GM21447 (cell line): ENCODE measurements around the gene NNT.

ENCODE experiments used
- ATAC-seq: cut with Tn5 transposase; IDR thresholded peaks from one replicate; pipeline ENCODE4 v1.9.1; 2021; ENCODE audit not compliant: unreplicated experiment

Gene NNT

DNA sequence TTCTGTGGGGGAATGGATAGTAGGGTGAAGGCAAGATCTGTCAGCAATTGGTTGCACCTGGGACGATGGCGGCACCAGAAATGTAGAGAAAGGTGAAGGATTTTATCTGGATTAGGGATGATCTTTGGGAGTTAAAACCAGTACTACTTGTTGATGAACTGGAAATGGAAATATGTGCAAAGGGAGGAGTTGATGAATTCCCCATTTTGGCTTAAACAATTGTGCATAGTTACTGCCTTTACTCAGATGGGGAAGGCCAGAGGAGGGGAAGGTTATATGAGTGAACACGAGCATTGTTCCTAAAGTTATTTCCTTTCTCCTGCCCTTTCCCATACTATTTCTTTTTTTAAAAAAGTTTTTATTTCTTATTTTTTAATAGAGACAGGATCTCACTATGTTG, 19.1 kb downstream of the NNT start:
- no peak for ATAC-seq

DNA sequence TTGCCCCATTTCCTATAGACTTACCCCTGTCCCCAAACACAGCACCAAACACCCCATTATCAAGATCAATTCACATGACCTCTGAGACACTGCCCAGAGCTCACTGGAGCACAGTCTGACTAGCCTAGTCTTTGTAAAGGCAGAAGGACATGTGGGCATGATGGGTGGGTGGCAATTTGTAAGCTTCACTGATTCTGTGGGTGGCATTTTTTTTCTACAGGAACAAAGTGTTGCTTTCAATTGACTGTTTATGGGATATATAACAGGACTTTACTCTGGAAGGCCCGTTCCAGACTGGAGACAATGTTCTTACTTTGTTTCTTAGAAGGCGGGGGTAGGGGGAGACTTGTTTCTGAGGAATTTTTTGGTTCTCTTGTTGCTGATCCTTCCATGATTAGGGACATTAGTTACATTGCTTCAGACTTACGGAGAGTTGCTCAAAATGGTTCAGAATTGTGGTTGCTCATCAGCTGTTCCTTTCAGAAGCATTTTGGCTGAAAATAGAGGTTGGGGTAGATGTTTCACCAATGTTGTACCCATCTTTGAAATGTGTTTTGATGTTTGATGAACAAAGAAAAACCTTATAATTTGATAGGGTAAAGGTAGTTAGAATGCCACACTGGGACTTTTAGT, 20.2 kb downstream of the NNT start:
- no peak for ATAC-seq

DNA sequence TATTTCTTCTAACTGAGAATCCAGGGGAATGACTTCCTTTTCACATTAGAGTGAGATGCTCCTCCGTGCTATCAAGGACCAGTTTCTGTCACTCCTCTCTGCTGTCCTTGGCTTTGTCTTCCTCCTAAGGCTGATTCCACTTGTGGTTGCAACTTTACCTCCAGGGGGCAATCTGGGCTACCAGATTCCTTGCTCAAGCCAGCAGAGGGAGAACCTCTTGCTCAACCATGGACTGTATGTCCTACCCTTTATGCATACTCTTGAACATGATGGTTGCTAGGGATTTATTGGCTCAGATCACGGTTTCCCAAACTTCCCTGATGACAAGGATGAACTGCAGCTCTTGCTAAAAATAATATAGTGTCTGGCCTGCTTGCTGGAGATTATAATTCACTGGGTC, 24.0 kb downstream of the NNT start:
- no peak for ATAC-seq

DNA sequence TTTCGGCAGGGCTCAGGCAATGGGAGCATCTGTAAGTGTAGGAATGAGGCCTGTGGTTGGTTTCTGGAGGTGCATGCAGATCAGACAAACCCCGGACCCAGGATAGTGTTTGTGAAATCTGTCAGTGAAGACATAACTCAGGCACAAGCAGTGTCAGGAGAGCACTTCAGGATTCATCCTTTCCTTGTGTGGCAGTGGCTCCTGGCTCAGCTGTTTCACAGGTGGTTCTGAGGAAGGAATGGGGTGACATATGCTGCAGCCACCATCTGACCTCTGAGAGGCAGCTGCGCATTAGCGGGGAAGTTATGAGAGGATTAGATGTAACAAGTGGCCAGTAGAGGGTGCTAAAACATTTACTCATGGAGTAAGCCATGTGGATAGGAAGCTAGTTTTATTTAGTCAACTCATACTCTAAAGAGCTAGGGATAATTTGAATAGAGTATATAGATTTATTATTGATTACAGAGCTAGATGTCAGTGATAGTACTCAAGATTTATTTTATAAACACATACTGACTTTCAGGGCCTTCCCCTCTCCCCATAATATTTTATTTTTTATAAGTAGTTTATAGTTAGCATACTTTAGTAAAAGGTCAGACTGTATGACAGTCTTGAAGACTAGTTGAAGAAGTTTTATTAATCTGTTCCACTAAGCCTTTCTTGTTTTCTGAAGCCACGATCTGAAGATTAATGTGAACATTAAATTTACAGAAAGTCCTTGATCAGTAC, 28.4 kb downstream of the NNT start:
- ATAC-seq: peak; percentile 91

DNA sequence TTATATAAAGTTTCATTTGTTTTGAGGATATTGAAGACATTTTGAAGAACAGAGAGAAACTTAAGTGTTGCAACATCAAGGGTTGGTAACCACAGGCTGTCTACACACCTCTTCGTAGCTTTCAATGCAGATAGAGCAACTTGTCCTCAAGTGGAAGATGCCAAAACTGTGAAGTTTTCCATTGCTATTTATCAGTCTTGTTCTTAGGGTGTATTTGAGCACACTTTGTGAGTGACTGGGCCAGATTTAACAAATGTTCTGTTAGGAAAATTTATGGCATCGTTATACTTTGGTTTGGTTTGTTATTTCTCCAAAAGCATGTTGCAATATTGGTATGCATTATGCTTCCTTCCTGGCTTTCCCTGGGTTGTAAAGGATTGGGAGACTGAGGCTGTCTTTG, 31.6 kb downstream of the NNT start:
- ATAC-seq: no peak

DNA sequence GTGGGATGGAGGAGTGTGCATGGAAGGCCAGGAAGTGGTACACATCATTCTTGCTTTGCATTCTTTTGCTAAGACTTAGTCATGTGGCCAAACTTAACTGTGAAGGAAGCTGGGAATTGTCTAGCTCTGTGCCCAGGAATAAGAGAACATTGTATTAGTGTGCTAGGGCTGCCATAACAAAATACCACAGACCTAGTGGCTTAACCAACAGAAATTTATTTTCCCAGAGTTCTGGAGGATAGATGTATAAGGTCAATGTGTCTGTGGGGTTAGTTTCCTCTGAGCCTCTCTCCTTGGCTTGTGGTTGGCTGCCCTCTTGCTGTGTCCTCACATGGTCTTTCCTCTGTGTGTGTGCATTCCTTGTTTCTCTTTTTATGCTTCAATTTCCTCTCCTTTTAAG, 32.4 kb downstream of the NNT start:
- no peak for ATAC-seq

DNA sequence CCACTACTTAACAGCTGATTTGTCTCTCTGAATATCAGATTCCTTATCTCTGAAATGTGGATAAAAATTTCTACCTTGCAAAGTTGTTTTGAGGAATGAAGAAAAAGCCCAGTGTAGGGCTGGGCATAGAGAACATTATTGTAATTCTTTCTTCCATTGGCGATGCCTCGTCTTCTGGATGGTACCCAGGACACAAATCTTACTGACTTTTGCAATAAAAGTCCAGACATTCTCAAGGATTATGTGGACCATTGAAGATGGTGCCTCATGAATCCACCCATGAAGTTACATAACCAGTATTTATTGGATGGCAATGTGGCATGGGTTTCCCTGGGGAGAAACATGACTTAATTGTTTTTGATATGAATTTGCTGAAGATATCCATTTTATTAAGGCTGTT, 33.1 kb downstream of the NNT start:
- ATAC-seq: no peak

DNA sequence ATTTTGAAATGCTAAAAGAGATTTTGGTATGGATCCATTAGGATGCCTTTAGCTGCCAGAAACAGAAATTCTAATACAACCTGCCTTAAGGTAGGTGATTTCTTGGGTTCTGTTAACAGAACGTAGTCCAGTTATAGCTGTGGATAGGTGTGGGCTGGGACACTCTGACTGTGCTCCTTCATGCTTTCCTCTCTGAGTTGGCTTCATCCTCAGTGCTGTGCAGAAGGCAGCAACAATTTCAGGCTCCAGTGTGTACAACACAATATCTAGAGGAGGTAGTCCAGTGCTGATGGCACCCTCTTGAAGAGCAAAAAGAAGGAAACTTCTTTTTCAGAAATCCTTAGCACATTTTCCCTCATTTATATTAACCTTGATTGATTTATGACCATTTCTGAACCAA, 34.4 kb downstream of the NNT start:
- ATAC-seq: no peak

DNA sequence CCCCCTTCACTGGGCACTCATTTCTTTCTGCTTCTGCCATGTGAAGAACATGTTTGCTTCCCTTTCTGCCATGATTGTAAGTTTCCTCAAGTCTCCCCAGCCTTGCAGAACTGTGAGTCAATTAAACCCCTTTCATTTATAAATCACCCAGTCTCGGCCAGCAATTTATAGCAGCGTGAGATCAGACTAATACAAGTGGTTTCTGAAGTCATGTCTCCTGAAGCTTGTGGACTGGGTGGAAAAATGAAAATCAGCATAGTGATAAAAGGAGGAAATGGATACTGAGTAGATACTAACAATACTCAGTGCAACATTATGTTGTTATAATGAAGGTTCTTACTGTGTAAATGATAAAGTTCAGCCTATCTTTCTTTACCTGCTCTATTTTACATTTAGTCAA, 35.1 kb downstream of the NNT start:
- ATAC-seq: no peak

DNA sequence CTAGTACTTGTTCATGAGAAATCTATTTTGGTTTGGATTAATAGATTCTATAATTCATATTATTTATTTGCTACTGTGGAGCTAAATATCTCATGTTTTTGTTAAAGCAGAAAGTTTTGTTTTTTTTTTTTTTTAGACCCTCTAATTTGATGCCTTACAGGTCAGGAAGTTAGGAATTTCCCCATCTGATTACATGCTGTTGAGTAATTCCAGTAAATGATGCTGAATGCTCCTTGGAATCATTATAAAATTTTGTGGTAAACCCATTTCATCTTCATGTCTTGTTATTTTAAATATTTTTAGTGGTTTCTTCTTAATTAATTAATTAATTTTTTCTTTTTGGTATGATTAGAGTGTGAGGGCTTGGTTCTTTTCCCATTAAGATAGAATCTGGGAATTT, 35.6 kb downstream of the NNT start:
- no peak for ATAC-seq

DNA sequence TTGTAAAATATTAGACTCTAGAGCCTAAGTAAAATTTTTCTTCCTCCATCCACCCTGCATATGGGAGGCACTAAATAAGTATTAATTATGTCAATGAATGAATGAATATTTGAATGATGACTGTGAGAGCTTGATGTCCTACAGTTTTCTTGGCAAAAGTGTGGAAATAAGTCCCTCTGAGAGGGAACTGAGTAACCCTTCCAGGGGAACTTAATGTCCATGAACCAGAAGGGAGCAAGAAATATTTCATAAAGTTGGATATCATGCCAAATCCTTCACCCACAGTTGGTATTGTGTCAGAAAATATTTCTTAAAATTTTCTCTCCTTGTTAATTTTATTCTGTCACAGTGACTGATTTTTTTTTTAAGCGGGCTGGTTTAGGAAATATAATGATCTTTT, 36.6 kb downstream of the NNT start:
- no peak for ATAC-seq

DNA sequence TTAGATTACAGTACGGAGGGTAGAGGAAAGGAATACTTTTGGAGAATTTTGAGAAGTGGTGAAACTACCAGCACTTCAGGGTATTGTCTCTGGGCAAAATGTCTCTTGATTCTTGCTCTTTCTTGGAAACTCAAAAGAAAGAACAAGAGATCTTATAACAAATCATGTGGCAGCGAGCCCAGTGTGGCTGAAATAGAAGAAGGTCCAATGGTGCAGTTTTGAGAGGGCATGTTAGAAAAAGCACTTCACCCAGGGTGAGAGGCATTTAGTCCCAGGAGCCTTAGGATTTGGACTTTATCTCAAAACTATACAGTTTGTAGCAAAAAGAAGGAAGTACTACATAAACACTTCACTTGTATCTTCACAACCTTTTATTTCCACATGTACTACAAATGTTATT, 39.4 kb downstream of the NNT start:
- no peak for ATAC-seq

DNA sequence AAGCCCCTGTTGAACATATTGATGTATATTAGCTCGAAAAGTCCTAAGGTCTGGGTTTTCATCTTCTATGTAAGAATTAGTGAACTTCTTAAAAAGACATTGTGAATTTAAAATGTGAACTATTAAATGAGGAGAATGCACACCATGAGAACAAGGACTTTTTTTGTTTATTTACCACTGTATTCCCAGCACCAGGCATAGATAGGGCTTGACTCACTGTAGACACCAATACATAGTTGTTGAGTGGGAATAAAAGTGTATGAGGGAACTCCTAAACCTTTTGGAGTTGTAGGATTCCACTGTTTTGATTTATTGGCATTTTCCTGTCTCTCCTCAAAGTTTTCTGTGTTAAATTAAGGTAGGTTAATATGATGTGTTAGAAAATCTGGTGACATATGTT, 40.3 kb downstream of the NNT start:
- no peak for ATAC-seq

DNA sequence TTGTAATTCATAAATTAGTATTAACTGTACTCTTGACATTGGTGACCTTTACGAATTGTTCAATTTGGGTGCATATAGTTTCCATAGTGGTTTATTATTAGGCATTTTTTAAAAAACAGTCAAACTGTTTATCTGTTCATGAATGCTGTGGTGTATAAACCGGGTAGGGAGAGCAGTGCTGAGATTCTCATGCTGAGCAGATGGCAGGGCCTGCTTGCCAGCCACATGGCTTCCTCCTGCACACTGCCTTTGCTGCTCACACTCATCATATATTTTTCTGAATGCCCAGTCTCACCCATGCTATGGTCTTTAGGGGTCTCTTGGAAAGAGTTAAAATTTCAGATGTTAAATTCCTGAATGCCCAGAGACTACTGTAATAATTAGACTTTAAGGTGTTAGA, 40.8 kb downstream of the NNT start:
- ATAC-seq: no peak

DNA sequence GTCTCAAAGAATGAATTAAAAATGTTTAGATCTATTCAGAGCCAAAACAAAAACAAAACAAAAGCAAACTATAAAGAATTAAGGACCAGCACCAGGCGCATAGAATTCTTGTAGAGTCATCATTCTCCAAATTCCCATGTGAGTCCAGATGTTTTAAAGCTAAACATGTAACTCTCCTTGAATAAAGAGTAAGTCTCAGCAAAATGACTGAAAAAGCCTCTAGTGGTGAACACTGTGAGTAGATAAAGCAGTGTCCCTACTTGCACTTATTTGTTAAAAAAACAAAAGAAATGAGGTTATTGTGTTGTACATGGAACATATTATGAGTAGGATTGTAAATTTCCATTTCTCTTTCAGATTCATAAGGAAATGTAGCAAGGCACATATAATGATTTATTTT, 44.0 kb downstream of the NNT start:
- no peak for ATAC-seq

DNA sequence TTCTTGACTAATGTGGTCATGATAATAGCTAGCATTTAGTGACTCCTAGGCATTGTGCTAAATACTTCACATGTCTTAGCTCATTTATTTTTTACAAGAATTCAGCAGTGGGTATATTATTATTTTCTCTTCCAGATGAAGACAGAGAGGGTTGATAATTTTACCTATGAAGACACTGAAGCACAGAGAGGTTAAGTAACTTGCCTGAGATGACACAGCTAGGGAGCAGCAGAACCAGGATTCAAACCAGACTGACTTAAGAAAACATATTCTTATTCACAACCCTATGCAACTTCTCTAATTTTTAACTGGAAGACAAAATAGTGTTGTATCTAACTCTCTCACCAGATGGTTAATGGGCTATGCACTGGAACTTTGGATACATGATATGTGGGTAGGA, 44.8 kb downstream of the NNT start:
- ATAC-seq: no peak

DNA sequence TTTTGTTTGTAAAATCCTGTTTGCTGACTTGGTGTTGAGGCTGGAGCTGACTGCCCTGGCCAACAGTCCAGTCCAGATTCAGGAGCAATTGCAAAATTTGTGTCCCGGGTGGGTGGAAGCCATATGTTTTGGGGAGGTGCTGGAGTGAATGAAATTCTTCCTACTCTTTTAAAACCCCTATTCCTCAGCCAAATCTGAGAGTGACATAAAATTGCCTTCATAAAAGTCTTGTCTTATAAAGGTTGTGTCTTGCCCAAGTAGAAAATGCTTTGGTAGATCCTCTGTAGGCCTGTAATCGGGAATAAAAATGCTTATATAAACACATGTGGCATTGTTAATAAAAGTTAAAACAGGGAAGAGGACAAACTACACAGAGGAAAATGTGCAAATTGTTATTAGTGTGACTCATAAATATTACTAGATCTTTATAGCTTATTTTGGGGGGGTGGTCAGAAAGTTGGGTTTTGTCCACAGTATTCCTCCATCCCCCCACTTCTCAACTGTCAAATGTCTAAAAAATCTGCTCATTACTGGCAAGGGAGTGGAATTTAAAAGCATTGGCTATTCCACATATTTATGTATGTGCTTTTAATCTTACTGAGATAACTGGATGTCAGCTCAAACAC, 45.6 kb downstream of the NNT start:
- ATAC-seq: no peak

DNA sequence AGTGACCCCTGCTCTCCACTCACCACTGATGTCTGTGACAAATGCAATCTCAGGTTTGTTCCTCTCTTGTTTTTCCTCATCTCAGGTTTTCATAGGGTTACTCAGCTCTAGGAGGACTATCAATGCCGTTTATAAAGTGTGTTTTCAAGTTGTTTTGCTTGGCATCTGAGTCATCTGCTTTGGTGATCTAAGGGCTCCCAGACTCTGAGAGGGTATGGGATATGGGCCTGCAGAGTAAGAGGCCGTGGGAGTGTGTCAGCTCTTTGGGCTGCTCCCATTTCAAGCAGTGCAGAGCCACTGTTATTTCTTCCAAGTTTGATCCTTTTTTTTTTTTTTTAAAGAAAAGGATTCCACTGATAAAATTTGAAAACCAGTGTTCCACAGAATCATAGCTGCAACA, 46.3 kb downstream of the NNT start:
- no peak for ATAC-seq

DNA sequence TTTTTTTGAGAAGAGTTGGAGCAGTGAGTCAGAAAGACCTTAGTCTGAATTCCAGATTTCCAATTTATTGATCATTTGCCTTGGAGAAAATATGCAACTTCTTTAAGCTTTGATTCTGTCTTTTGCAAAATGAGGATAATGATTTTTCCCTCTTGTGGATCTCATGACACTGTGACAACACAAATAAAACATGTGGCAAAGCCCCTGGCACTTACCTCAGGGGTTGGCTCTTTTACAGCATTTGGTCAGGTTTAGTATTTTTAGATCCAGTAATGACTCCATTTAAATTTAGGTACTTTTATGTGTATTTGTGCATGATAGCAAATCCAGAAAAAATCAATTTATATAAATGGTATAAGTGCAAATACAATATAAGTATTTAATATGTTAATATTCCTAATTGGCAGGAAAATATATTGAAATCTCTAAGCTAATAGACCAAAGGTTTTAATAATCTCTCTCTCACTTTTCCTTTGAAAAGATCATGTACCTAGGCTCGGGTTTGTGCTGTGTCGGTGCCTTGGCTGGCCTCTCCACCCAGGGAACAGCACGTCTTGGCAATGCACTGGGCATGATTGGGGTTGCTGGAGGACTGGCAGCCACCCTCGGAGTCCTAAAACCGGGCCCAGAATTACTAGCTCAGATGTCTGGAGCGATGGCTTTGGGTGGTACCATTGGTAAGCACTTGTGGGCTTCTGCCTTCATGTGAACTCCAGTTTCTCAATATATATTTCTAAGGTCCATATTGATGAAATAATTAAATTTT, 49.7 kb downstream of the NNT start:
- no peak for ATAC-seq

DNA sequence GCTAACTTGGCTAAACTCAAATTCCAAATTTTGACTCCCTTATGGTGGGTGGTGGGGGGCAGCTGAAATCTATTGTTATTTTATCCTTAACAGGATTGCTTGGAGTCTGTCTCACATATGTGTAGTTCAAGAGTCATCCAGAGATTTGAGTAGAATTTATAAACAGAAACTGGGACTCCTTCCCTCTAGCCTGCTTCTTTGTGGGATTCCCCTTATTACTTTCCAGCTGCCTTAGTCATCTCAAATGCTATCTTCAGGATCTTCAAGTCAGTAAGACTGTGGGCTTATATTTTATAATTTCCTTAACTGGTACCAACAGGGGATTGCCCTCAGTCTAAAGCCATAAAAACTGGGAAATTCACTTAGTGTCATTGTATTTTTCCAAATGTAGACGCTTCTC, 55.5 kb downstream of the NNT start:
- ATAC-seq: no peak

DNA sequence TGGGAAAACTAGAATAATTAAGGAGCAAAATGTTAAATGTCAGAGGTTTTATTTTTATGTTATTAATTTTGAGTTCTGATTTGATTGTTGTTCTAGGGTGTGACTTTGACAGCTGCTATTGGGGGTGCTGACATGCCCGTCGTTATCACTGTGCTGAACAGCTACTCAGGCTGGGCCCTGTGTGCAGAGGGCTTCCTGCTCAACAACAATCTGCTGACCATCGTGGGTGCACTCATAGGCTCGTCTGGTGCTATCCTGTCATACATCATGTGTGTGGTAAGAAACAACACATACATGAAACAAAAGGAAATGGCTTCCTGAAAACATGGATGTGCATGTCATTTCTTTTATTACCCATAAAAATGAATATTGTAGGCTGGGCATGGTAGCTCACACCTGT, 56.1 kb downstream of the NNT start:
- ATAC-seq: no peak

DNA sequence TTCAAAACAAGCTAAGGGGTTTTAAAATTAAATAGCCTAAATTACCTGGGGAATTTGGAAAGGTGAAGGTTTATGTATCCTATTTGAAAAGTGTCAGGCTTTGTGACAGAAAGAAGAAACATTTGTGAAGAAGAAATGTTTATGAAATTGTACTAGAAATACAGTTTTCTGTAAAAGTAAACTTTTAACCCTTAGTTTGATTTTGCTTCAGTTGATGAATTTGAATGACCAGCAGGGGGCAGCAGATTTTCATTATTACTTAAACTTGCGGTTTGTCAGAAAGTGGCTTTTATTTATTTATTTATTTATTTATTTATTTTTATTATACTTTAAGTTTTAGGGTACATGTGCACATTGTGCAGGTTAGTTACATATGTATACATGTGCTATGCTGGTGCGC, 58.1 kb downstream of the NNT start:
- no peak for ATAC-seq
